MCF 10A (cell line): ENCODE measurements around the gene PALM. TPM values are rescaled to one million over a fixed set of nuclear protein-coding genes. Genes with fewer than 3 reads are reported as not detected.
"Not testable (repeated sequence)": the region's sequence is repeated elsewhere in the genome, so short reads cannot be mapped to it uniquely, and the experiment has no call there.

ENCODE experiments used
- BruUV-seq: library from RNA; stranded (reverse); fragments of 400-500 nt; replicated peaks from 2 replicates; lab custom pipeline; 2021; lab: Mats Ljungman, UMichigan
- CTCF ChIA-PET: fragments of 300-600 bp; sonication (Branson Sonifier 250); formaldehyde crosslinking; extraction: SDS; loops from one replicate; lab custom pipeline; 2021; ENCODE audit warnings: antibody characterized with exemption, inconsistent platforms; lab: Yijun Ruan, JAX
- POLR2A ChIA-PET: fragments of 300-600, 350-650 bp; sonication (Branson Sonifier 250); formaldehyde crosslinking; extraction: SDS; loops from one replicate; lab custom pipeline; 2020; ENCODE audit warnings: antibody characterized with exemption, inconsistent platforms; lab: Yijun Ruan, JAX
- DNase-seq: peaks from one replicate; pipeline ENCODE4 v3.0.0-alpha.2; 2018; ENCODE audit not compliant: unreplicated experiment
- H3K27ac Mint-ChIP-seq: one replicate; pipeline ENCODE4 v1.8.0; 2022; ENCODE audit warnings: mild to moderate bottlenecking, low read depth, mixed read lengths; ENCODE audit not compliant: unreplicated experiment
- H3K27me3 Mint-ChIP-seq: one replicate; pipeline ENCODE4 v1.8.0; 2022; ENCODE audit warnings: mixed read lengths; ENCODE audit not compliant: insufficient read depth, unreplicated experiment
- H3K36me3 Mint-ChIP-seq: one replicate; pipeline ENCODE4 v1.8.0; 2022; ENCODE audit warnings: mild to moderate bottlenecking, moderate library complexity, mixed read lengths; ENCODE audit not compliant: insufficient read depth, unreplicated experiment
- H3K4me1 Mint-ChIP-seq: one replicate; pipeline ENCODE4 v1.8.0; 2022; ENCODE audit warnings: mixed read lengths; ENCODE audit not compliant: insufficient read depth, unreplicated experiment
- H3K4me3 Mint-ChIP-seq: one replicate; pipeline ENCODE4 v1.8.0; 2022; ENCODE audit warnings: mild to moderate bottlenecking, moderate library complexity, mixed read lengths; ENCODE audit not compliant: unreplicated experiment
- H3K9me3 Mint-ChIP-seq: one replicate; pipeline ENCODE4 v1.8.0; 2022; ENCODE audit warnings: mixed read lengths; ENCODE audit not compliant: unreplicated experiment
- CTCF ChIP-seq: fragments of 200-600 bp; IDR thresholded peaks from one replicate; pipeline ENCODE4 v1.8.0; 2022; ENCODE audit warnings: antibody characterized with exemption, mild to moderate bottlenecking; ENCODE audit not compliant: unreplicated experiment
- intact Hi-C: fragments of 100-400 bp; cut with micrococcal nuclease; formaldehyde crosslinking; loops from 2 replicates; pipeline ENCODE4 v1.14.1; 2022
- total RNA-seq: library from RNA; stranded (reverse); gene quantifications from 2 replicates; pipeline ENCODE4 v1.2.3, GENCODE V29; 2022

The PALM gene
- total RNA-seq, 1 experiment from 2014 or later: 0.44 TPM

DNA sequence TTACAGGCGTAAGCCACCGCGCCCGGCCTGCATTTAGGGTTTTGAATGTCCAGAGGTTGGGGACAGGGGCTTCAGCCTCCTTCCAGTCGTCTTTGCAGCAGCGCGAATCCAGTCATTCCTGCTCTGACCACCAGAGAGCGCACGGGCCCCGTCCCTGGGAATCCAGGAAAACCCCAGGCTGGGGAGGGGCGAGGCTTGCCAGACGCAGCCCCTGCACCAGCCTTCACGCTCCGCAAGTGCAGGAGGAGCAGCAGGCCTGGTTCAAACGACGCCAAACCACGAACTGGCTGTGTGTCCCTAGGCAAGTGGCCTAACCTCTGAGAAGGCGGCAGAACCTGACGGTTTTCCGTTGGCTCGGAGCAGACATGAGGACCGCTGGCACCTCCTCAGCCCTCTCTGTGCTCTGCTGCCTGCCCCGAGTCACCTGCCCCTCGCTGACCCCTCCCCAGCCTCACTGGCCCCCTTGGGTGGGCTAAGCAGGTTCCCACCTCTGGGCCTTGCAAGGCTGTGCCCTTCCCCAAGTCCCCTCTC is 43.8 kb upstream of the PALM start:
- POLR2A ChIA-PET: no interaction called here
- H3K9me3 Mint-ChIP-seq: no peaks in the 10 kb centered on the region
- intact Hi-C loops: loop anchor here (1.0 to 5.0 kb wide), 2 partner anchors 69 to 78 kb away; partner anchors contain the start of gene HCN2
- no peaks in the 10 kb centered on the region for H3K27me3 Mint-ChIP-seq
- H3K4me1 Mint-ChIP-seq: peaks cover 25% of the 10 kb centered on the region
- no peak overlapping the region for H3K27ac Mint-ChIP-seq
- DNase-seq: peak; percentile 76
- H3K36me3 Mint-ChIP-seq: no peaks in the 10 kb centered on the region
- TF ChIP-seq CTCF: peak; percentile 98
- no TSS peak for BruUV-seq
- CTCF ChIA-PET: interaction anchor here (0.6 to 2.2 kb wide), 2 partner anchors 59 to 69 kb away, joined by 3 to 7 read pairs; no protein-coding TSS in a partner anchor
- H3K4me3 Mint-ChIP-seq: peak overlapping the region; percentile 56

- H3K4me1 Mint-ChIP-seq: peaks cover 13% of the 10 kb centered on the region
- POLR2A ChIA-PET: interaction anchor here (0.6 to 0.7 kb wide), 2 partner anchors 11 to 67 kb away, joined by 3 read pairs; no protein-coding TSS in a partner anchor
- H3K9me3 Mint-ChIP-seq, DNase-seq, H3K4me3 Mint-ChIP-seq, H3K27me3 Mint-ChIP-seq, H3K36me3 Mint-ChIP-seq, intact Hi-C loops, BruUV-seq, H3K27ac Mint-ChIP-seq: not testable (repeated sequence)
- CTCF ChIA-PET: interaction anchor here (0.6 to 2.2 kb wide), 6 partner anchors 9 to 104 kb away, joined by 3 to 7 read pairs (median 4); no protein-coding TSS in a partner anchor
Observed at GRCh38 chr19:666985-667573, 41.7 kb upstream of the PALM start.

DNA sequence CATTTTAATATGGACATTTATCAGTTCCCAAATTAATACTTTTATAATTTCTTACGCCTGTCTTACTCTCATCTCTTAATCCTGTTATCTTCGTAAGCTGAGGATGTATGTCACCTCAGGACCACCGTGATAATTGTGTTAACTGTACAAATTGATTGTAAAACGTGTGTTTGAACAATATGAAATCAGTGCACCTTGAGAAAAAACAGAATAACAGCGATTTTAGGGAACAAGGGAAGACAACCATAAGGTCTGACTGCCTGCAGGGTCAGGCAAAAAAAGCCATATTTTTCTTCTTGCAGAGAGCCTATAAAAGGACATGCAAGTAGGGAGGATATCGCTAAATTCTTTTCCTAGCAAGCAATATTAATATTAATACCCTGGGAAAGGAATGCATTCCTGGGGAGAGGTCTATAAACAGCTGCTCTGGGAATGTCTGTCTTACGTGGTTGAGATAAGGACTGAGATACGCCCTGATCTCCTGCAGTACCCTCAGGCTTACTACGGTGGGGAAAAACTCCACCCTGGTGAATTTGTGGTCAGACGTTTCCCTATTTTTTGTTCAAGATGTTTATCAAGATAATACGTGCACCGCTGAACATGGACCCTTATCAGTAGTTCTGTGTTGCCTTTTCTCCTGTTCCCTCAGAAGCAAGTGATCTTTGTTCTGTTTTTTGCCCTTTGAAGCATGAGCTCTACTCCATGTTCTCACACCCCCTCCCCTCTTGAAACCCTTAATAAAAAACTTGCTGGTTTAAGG is 39.9 kb upstream of the PALM start:
- DNase-seq, H3K9me3 Mint-ChIP-seq, H3K4me3 Mint-ChIP-seq, BruUV-seq, H3K36me3 Mint-ChIP-seq, H3K27me3 Mint-ChIP-seq, intact Hi-C loops, H3K4me1 Mint-ChIP-seq, H3K27ac Mint-ChIP-seq: not testable (repeated sequence)
- CTCF ChIA-PET: interaction anchor here (0.6 to 1.8 kb wide), 4 partner anchors 10 to 489 kb away, joined by 3 to 7 read pairs (median 4); no protein-coding TSS in a partner anchor
- POLR2A ChIA-PET: interaction anchor here (3.0 kb wide), 1 partner anchor 10 kb away, joined by 12 read pairs; no protein-coding TSS in a partner anchor

GRCh38 chr19:670609-671075 is 38.1 kb upstream of the PALM start:
- no peaks in the 10 kb centered on the region for H3K27me3 Mint-ChIP-seq

More at GRCh38 chr19:670609-671075, 38.1 kb upstream of the PALM start:
- intact Hi-C loops: no loop called here
- ChIA-PET CTCF (interaction anchor here (0.7 to 1.0 kb wide), 2 partner anchors 63 to 85 kb away, joined by 3 to 5 read pairs; no protein-coding TSS in a partner anchor), POLR2A (interaction anchor here (3.0 kb wide), 1 partner anchor 9 kb away, joined by 12 read pairs; no protein-coding TSS in a partner anchor)
- Mint-ChIP-seq H3K36me3 (no peaks in the 10 kb centered on the region), H3K9me3 (no peaks in the 10 kb centered on the region), H3K4me1 (peaks cover 6% of the 10 kb centered on the region), H3K4me3 (no peak overlapping the region), H3K27ac (no peak overlapping the region)
- TF ChIP-seq CTCF: no peak
- DNase-seq: no peak
- no TSS peak for BruUV-seq
